ENCODE results near the gene MAML2. TPM values are rescaled to one million over a fixed set of nuclear protein-coding genes. Genes with fewer than 3 reads are reported as not detected.

MAML2 gene
- total RNA-seq, 4 donors from 2014 or later = 20.0 to 33.7 (median 23.2) TPM

DNA sequence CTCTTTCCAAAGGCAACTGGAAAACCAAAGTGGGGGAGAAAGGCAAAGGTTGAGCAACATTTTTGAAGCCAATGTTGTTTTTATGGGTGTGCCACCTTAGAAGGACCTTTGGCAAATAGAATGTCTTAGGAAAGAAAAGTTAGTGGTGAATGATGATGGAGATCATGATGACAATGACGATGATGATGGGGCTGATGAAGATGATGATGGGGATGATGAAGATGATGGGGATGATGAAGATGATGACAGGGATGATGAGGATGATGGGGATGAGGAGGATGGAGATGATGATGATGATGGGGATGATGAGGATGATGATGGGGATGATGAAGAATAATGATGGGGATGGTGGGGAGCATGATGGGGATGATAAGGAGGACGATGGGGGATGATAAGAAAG is 340.7 kb downstream of the MAML2 start:
- Histone ChIP-seq H3K27me3 (no peaks in the 10 kb centered on the region), H3K4me1 (peaks cover 26 to 29% (median 28%) of the 10 kb centered on the region in 4 donors), H3K4me3 (no peak overlapping the region), H3K9me3 (no peaks in the 10 kb centered on the region), H3K27ac (replicated peaks in 1 of 4) (peak overlapping the region; percentile 68 to 76 (median 71)), H3K36me3 (no peaks in the 10 kb centered on the region)
- intact Hi-C loops (cut with DNase I) = no loop called here
- TF ChIP-seq POLR2AphosphoS5 (IDR thresholded peaks at IDR 0.05) = no peak
- no peak for TF ChIP-seq POLR2A (IDR thresholded peaks at IDR 0.05; ENCODE audit: low read depth)
- TF ChIP-seq, protein P1, sequence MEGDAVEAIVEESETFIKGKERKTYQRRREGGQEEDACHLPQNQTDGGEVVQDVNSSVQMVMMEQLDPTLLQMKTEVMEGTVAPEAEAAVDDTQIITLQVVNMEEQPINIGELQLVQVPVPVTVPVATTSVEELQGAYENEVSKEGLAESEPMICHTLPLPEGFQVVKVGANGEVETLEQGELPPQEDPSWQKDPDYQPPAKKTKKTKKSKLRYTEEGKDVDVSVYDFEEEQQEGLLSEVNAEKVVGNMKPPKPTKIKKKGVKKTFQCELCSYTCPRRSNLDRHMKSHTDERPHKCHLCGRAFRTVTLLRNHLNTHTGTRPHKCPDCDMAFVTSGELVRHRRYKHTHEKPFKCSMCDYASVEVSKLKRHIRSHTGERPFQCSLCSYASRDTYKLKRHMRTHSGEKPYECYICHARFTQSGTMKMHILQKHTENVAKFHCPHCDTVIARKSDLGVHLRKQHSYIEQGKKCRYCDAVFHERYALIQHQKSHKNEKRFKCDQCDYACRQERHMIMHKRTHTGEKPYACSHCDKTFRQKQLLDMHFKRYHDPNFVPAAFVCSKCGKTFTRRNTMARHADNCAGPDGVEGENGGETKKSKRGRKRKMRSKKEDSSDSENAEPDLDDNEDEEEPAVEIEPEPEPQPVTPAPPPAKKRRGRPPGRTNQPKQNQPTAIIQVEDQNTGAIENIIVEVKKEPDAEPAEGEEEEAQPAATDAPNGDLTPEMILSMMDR (IDR thresholded peaks at IDR 0.05) = no peak
- TF ChIP-seq EP300 (IDR thresholded peaks at IDR 0.05) = no peak
- no peak for DNase-seq (ENCODE audit: extremely low spot score)
- 96% methylated on average over 2 of the region's 2 CpGs for WGBS

DNA sequence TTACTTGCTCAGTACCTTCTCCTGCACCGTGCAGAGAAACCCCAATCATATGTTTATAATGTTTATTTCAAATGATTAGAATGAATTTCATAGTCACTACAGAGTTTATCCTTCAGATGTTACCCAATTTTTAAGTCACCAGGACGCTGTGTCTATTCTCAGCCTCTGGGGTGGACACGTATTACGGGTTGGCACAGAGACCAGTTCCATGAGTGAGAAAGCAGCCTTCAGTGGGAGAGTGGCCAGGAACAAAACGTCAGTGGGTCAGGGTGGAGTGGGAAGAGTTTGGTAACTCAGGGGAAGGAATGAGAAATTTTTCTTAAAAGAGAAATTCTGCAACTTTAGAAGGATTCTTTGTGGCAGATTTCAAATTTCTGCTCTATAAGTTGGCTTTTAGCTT is 342.0 kb downstream of the MAML2 start:
- H3K9me3 ChIP-seq = no peaks in the 10 kb centered on the region
- TF ChIP-seq, protein P1 (IDR thresholded peaks at IDR 0.05) = peak in 1 of 3 experiments; percentile 9
- TF ChIP-seq EP300 (IDR thresholded peaks at IDR 0.05) (no peak), POLR2AphosphoS5 (IDR thresholded peaks at IDR 0.05) (peak; percentile 69 to 78)
- intact Hi-C loops (cut with DNase I) = no loop called here
- peak overlapping the region in 1 of 4 donors; percentile 3 for H3K4me3 ChIP-seq
- H3K36me3 ChIP-seq = no peaks in the 10 kb centered on the region
- peak; percentile 97 for DNase-seq (ENCODE audit: extremely low spot score)
- H3K27ac ChIP-seq (replicated peaks in 1 of 4) = peak overlapping the region; percentile 68 to 76 (median 71)
- WGBS = 27% methylated on average over 5 of the region's 5 CpGs
- H3K4me1 ChIP-seq = peaks cover 26 to 29% (median 28%) of the 10 kb centered on the region in 4 donors
- no peaks in the 10 kb centered on the region for H3K27me3 ChIP-seq

DNA sequence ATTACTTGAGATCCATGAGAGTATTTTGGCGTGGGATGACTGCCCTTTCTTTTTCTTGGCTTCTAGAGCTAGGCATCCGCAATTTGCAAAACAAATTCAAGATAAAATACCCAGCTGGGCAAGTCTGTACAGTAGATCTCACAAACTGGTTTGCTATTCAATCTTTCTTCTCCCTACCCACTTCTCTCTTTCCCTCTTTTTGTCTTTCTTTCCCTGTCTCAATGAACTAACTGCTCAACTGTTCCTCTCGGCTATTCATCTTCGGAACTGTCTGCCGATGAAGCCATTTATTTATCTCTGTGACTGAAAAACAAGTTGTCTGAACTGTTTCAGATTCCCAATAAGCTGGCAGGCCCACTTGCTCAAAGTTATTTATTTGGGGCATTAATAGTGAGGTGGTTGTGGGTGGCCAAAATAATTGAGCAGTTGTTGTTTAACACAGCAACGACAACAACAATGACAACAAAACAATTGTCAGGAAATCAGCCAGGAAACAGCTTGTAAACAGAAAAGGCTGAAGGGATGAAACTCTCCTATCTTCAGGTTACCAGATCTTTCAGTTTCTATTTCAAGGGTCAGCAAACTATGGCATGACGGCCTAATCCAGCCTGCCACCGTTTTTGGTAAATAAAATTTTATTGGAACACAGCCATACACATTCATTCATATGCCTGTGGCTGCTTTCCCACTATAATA is 343.1 kb downstream of the MAML2 start:
- DNase-seq (ENCODE audit: extremely low spot score) = no peak
- H3K27me3 ChIP-seq = no peaks in the 10 kb centered on the region
- intact Hi-C loops (cut with DNase I) = no loop called here
- H3K9me3 ChIP-seq = no peaks in the 10 kb centered on the region
- WGBS = 52% methylated on average over 8 of the region's 8 CpGs
- H3K4me1 ChIP-seq = peaks cover 26 to 29% (median 28%) of the 10 kb centered on the region in 4 donors
- peak overlapping the region in 3 of 4 donors; percentile 3 to 17 (median 12) for H3K4me3 ChIP-seq
- no peaks in the 10 kb centered on the region for H3K36me3 ChIP-seq
- peak overlapping the region; percentile 68 to 76 (median 71) for H3K27ac ChIP-seq (replicated peaks in 1 of 4)
- TF ChIP-seq, protein P1 (IDR thresholded peaks at IDR 0.05) = no peak
- TF ChIP-seq EP300 (IDR thresholded peaks at IDR 0.05) (no peak), POLR2A (IDR thresholded peaks at IDR 0.05; ENCODE audit: low read depth) (no peak), POLR2AphosphoS5 (IDR thresholded peaks at IDR 0.05) (no peak)

DNA sequence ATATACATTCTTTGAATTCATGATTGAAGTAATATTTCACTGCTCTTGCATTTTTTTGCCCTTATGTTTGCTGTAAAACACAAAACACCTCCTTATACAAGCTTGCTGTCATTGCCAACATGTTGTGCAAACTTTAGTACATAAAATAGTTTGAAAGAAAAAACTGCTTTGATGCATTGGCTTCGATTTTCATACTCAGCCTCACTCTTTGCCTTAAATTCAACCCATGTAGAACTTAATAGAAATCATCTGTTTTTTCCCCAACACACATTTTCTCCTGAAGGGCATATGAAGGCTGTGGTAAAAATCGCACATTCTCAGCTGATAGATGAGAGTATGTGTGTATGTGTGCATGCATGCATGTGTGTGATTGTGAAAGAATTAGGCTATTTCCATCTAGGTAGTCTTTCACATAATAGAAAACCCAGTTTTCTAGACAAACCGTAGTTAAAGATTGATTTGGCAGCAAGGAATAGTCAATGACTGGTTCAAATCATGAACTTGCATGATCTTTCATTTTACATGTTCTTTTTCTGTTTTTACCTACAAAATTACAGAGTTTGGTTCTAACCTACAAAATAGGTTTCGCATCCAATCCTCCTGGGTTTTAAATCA is 346.3 kb downstream of the MAML2 start:
- Histone ChIP-seq H3K27me3 (no peaks in the 10 kb centered on the region), H3K4me1 (peaks cover 24 to 27% (median 26%) of the 10 kb centered on the region in 4 donors), H3K4me3 (no peak overlapping the region), H3K36me3 (no peaks in the 10 kb centered on the region), H3K9me3 (no peaks in the 10 kb centered on the region), H3K27ac (replicated peaks in 1 of 4) (no peak overlapping the region)
- no peak for TF ChIP-seq EP300 (IDR thresholded peaks at IDR 0.05)
- TF ChIP-seq, protein P1 (IDR thresholded peaks at IDR 0.05) = no peak
- DNase-seq (ENCODE audit: extremely low spot score) = no peak
- intact Hi-C loops (cut with DNase I) = no loop called here
- 95% methylated on average over 4 of the region's 4 CpGs for WGBS

All from esophagus muscularis mucosa (tissue), 4 donors.